Stimulated activated CD4-positive, alpha-beta T cell treated with anti-CD3 and anti-CD28 coated beads, Interleukin-12 subunit alpha, Interleukin-12 subunit beta, amount 100 ng/mL, for 4 hours (primary cell): ENCODE measurements around the gene PLAGL2.
"Not testable (repeated sequence)": the region's sequence is repeated elsewhere in the genome, so short reads cannot be mapped to it uniquely, and the experiment has no call there.

Source experiments
- DNase-seq: peaks from one replicate; pipeline ENCODE4 v3.0.0-alpha.2; 2020

Gene PLAGL2

GRCh38 chr20:32203356-32204204 lies 4.0 kb downstream of the PLAGL2 start:
- no peak for DNase-seq

GRCh38 chr20:32201977-32202363 lies 5.6 kb downstream of the PLAGL2 start:
- no peak for DNase-seq

GRCh38 chr20:32201296-32201976 lies 6.1 kb downstream of the PLAGL2 start:
- DNase-seq = no peak

- DNase-seq = no peak
These were observed 8.5 kb downstream of the PLAGL2 start for GRCh38 chr20:32199006-32199405.

GRCh38 chr20:32197136-32197535 lies 10.4 kb downstream of the PLAGL2 start:
- not testable (repeated sequence) for DNase-seq

- not testable (repeated sequence) for DNase-seq
These were observed 10.9 kb downstream of the PLAGL2 start for GRCh38 chr20:32196613-32197012.

- DNase-seq = no peak
These were observed 12.0 kb downstream of the PLAGL2 start for GRCh38 chr20:32195581-32195980.

GRCh38 chr20:32193996-32194395 lies 13.5 kb downstream of the PLAGL2 start:
- no peak for DNase-seq

GRCh38 chr20:32193336-32193735 lies 14.2 kb downstream of the PLAGL2 start:
- DNase-seq = not testable (repeated sequence)

- no peak for DNase-seq
These were observed 14.8 kb downstream of the PLAGL2 start for GRCh38 chr20:32192698-32193097.

- no peak for DNase-seq
These were observed 15.7 kb downstream of the PLAGL2 start for GRCh38 chr20:32191873-32192272.

GRCh38 chr20:32191422-32191821 lies 16.1 kb downstream of the PLAGL2 start:
- no peak for DNase-seq

GRCh38 chr20:32190616-32191415 lies 16.7 kb downstream of the PLAGL2 start:
- no peak for DNase-seq

- peak; percentile 41 for DNase-seq
These were observed 17.6 kb downstream of the PLAGL2 start for GRCh38 chr20:32189691-32190615.

GRCh38 chr20:32189123-32189410 lies 18.5 kb downstream of the PLAGL2 start:
- DNase-seq = no peak

GRCh38 chr20:32188376-32189122 lies 19.0 kb downstream of the PLAGL2 start:
- DNase-seq = no peak

- DNase-seq = no peak
These were observed 21.0 kb downstream of the PLAGL2 start for GRCh38 chr20:32186506-32186905.

- no peak for DNase-seq
These were observed 22.5 kb downstream of the PLAGL2 start for GRCh38 chr20:32184961-32185603.

GRCh38 chr20:32183947-32184635 lies 23.5 kb downstream of the PLAGL2 start:
- DNase-seq = no peak

GRCh38 chr20:32181606-32182005 lies 25.9 kb downstream of the PLAGL2 start:
- no peak for DNase-seq

GRCh38 chr20:32179934-32180333 lies 27.6 kb downstream of the PLAGL2 start:
- no peak for DNase-seq
